Mesenchymal stem cell (in vitro differentiated cells and primary cell): ENCODE results near the gene SUCO.
A peak's percentile ranks its signal among the peaks of the same experiment; 100 is the strongest.

Experiments used
- DNase-seq: peaks from one replicate; pipeline ENCODE4 v3.0.0-alpha.2; 2013
- H2AFZ ChIP-seq: one replicate; pipeline ENCODE4 v1.6.1; 2013; ENCODE audit warnings: low read depth, mild to moderate bottlenecking, control low read depth, inconsistent platforms, low read length, moderate library complexity
- H2AK5ac ChIP-seq: 2 replicates; pipeline ENCODE4 v1.6.1; 2013; ENCODE audit warnings: low read length, moderate library complexity, mild to moderate bottlenecking, inconsistent platforms; ENCODE audit not compliant: severe bottlenecking
- H2BK120ac ChIP-seq: one replicate; pipeline ENCODE4 v1.6.1; 2013; ENCODE audit warnings: low read depth, mild to moderate bottlenecking, inconsistent platforms, low read length, moderate library complexity
- H2BK12ac ChIP-seq, 2 experiments: one replicate each; pipeline ENCODE4 v1.6.1; 2013; ENCODE audit warnings: inconsistent platforms in 2 of 2, low read length in 2 of 2, mild to moderate bottlenecking in 2 of 2, moderate library complexity in 2 of 2, control low read depth in 1 of 2
- H2BK15ac ChIP-seq: one replicate; pipeline ENCODE4 v1.6.1; 2013; ENCODE audit warnings: mild to moderate bottlenecking, low read depth, inconsistent platforms; ENCODE audit not compliant: poor library complexity, severe bottlenecking
- H2BK5ac ChIP-seq: 2 replicates; pipeline ENCODE4 v1.6.1; 2013; ENCODE audit warnings: low read depth, mild to moderate bottlenecking, low read length, control low read depth, inconsistent platforms; ENCODE audit not compliant: poor library complexity, severe bottlenecking
- H3K14ac ChIP-seq, 2 experiments: one replicate each; pipeline ENCODE4 v1.6.1; 2013; ENCODE audit warnings: inconsistent platforms in 2 of 2, low read length in 2 of 2, control low read depth in 1 of 2, mild to moderate bottlenecking in 1 of 2, moderate library complexity in 1 of 2
- H3K18ac ChIP-seq, 2 experiments: one replicate each; pipeline ENCODE4 v1.6.1; 2013; ENCODE audit warnings: inconsistent platforms in 2 of 2, low read length in 2 of 2, control low read depth in 1 of 2, low read depth in 1 of 2, mild to moderate bottlenecking in 1 of 2
- H3K23ac ChIP-seq, 2 experiments: one replicate each; pipeline ENCODE4 v1.6.1; 2013; ENCODE audit warnings: inconsistent platforms in 2 of 2, low read length in 2 of 2, mild to moderate bottlenecking in 2 of 2, moderate library complexity in 2 of 2, control low read depth in 1 of 2
- H3K27ac ChIP-seq: 2 replicates; pipeline ENCODE4 v1.5.1; 2013; ENCODE audit warnings: mild to moderate bottlenecking, moderate library complexity, low read length, control low read depth, inconsistent platforms; ENCODE audit not compliant: poor library complexity, severe bottlenecking
- H3K27me3 ChIP-seq, 2 experiments: 2 replicates each; pipeline versions ENCODE4 v1.6.1 to v1.7.0; 2013; ENCODE audit warnings: low read length in 2 of 2, mild to moderate bottlenecking in 2 of 2, moderate library complexity in 2 of 2, control low read depth in 1 of 2, inconsistent platforms in 1 of 2; ENCODE audit not compliant: control insufficient read depth in 1 of 2, insufficient read depth in 1 of 2
- H3K36me3 ChIP-seq, 2 experiments: 2 replicates each; pipeline versions ENCODE4 v1.6.1 to v1.7.0; 2013; ENCODE audit warnings: low read length in 2 of 2, control low read depth in 1 of 2, inconsistent platforms in 1 of 2, low read depth in 1 of 2, mild to moderate bottlenecking in 1 of 2; ENCODE audit not compliant: insufficient read depth in 2 of 2, control insufficient read depth in 1 of 2
- H3K4ac ChIP-seq, 2 experiments: one replicate each; pipeline ENCODE4 v1.6.1; 2013; ENCODE audit warnings: inconsistent platforms in 2 of 2, low read length in 2 of 2, mild to moderate bottlenecking in 2 of 2, moderate library complexity in 2 of 2, control low read depth in 1 of 2, low read depth in 1 of 2
- H3K4me1 ChIP-seq: 2 replicates; pipeline ENCODE4 v1.6.1; 2013; ENCODE audit warnings: low read depth, low read length, control low read depth; ENCODE audit not compliant: control insufficient read depth, insufficient read depth
- H3K4me2 ChIP-seq: 2 replicates; pipeline ENCODE4 v1.6.1; 2013; ENCODE audit warnings: low read length, mild to moderate bottlenecking, inconsistent platforms; ENCODE audit not compliant: poor library complexity, severe bottlenecking
- H3K4me3 ChIP-seq, 2 experiments: 2 replicates each; pipeline versions ENCODE4 v1.5.1 to v1.7.0; 2013; ENCODE audit warnings: low read length in 2 of 2, mild to moderate bottlenecking in 2 of 2, control low read depth in 1 of 2, low read depth in 1 of 2; ENCODE audit not compliant: insufficient read depth in 1 of 2
- H3K79me1 ChIP-seq: replicated peaks from 2 replicates; pipeline ENCODE4 v1.6.1; 2013; ENCODE audit warnings: mild to moderate bottlenecking, control low read depth, low read length, inconsistent platforms; ENCODE audit not compliant: poor library complexity, severe bottlenecking
- H3K9ac ChIP-seq: 2 replicates; pipeline ENCODE4 v1.7.0; 2013; ENCODE audit warnings: mild to moderate bottlenecking, low read length, moderate library complexity
- H3K9me3 ChIP-seq: 2 replicates; pipeline ENCODE4 v1.7.0; 2013; ENCODE audit warnings: mild to moderate bottlenecking, low read length; ENCODE audit not compliant: control insufficient read depth
- H4K8ac ChIP-seq: one replicate; pipeline ENCODE4 v1.6.1; 2013; ENCODE audit warnings: inconsistent platforms, mild to moderate bottlenecking, low read length, moderate library complexity
- H4K91ac ChIP-seq: one replicate; pipeline ENCODE4 v1.6.1; 2013; ENCODE audit warnings: mild to moderate bottlenecking, low read length, inconsistent platforms
- WGBS: methylation state at CpG from one replicate; pipeline ENCODE4 v1.1.7; 2013; ENCODE audit warnings: mixed read lengths; 5-methylcytosine and 5-hydroxymethylcytosine counted together

SUCO gene

GRCh38 chr1:172628401-172628800, 95.5 kb downstream of the SUCO start:
- no peaks in the 10 kb centered on the region for H3K36me3 ChIP-seq
- H3K27ac ChIP-seq = no peak overlapping the region
- no peak overlapping the region for H2BK15ac ChIP-seq
- H3K4me3 ChIP-seq = no peak overlapping the region
- H3K4ac ChIP-seq = no peak overlapping the region
- H2AK5ac ChIP-seq = no peak overlapping the region
- no peak overlapping the region for H2BK12ac ChIP-seq
- H3K4me1 ChIP-seq = peaks cover 3% of the 10 kb centered on the region
- no peak overlapping the region for H3K14ac ChIP-seq
- DNase-seq = peak; percentile 18
- H2BK120ac ChIP-seq = no peak overlapping the region
- no peak overlapping the region for H4K8ac ChIP-seq
- H3K18ac ChIP-seq = no peak overlapping the region
- peaks cover 2% of the 10 kb centered on the region for H3K9me3 ChIP-seq
- H4K91ac ChIP-seq = no peak overlapping the region
- no peak overlapping the region for H3K23ac ChIP-seq
- H2BK5ac ChIP-seq = no peak overlapping the region
- H3K79me1 ChIP-seq = no peaks in the 10 kb centered on the region
- no peak overlapping the region for H3K9ac ChIP-seq
- no peak overlapping the region for H2AFZ ChIP-seq
- 75% methylated on average over 3 of the region's 4 CpGs for WGBS
- H3K4me2 ChIP-seq = no peak overlapping the region
- no peaks in the 10 kb centered on the region for H3K27me3 ChIP-seq

DNA sequence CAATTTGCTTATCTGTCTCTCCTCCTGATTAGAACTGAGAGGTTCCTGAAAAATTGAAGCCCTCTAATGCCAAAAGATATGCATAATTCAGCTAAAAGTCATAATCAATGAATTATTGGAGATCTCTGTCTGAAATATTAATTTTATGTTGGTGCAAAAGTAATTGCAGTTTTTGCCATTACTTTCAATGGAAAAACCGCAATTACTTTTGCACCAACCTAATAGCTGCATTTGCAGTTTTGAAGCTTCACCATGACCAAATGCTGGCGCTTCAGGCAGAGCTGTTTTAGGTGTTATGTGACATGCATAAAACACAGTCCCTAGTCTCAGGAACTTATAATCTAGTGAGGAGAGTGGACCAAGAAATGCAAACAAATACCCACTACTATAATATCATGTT, 96.2 kb downstream of the SUCO start:
- Histone ChIP-seq H3K4me3 (no peak overlapping the region), H3K4ac (no peak overlapping the region), H2BK5ac (no peak overlapping the region), H3K4me2 (no peak overlapping the region), H2AK5ac (peak overlapping the region; percentile 99), H4K8ac (no peak overlapping the region), H3K14ac (no peak overlapping the region), H2AFZ (no peak overlapping the region), H3K9me3 (peaks cover 2% of the 10 kb centered on the region), H2BK12ac (no peak overlapping the region), H4K91ac (no peak overlapping the region), H3K27ac (no peak overlapping the region), H3K36me3 (no peaks in the 10 kb centered on the region), H3K79me1 (no peaks in the 10 kb centered on the region), H3K23ac (no peak overlapping the region), H2BK120ac (no peak overlapping the region), H3K18ac (no peak overlapping the region), H2BK15ac (no peak overlapping the region), H3K4me1 (peaks cover 3% of the 10 kb centered on the region), H3K9ac (no peak overlapping the region), H3K27me3 (no peaks in the 10 kb centered on the region)
- no peak for DNase-seq
- WGBS = 100% methylated on average over 2 of the region's 2 CpGs

- Histone ChIP-seq H3K27ac (peak overlapping the region; percentile 64), H3K14ac (no peak overlapping the region), H3K4me2 (no peak overlapping the region), H3K4me1 (peaks cover 3% of the 10 kb centered on the region), H4K8ac (no peak overlapping the region), H3K9me3 (peaks cover 2% of the 10 kb centered on the region), H2BK5ac (peak overlapping the region; percentile 61), H3K36me3 (no peaks in the 10 kb centered on the region), H2AK5ac (peak overlapping the region; percentile 99), H3K9ac (no peak overlapping the region), H3K23ac (no peak overlapping the region), H2BK120ac (no peak overlapping the region), H2AFZ (no peak overlapping the region), H2BK15ac (no peak overlapping the region), H3K4ac (no peak overlapping the region), H3K27me3 (no peaks in the 10 kb centered on the region), H3K79me1 (no peaks in the 10 kb centered on the region), H3K4me3 (no peak overlapping the region), H2BK12ac (no peak overlapping the region), H4K91ac (no peak overlapping the region), H3K18ac (no peak overlapping the region)
- no peak for DNase-seq
- WGBS = 100% methylated on average over 2 of the region's 2 CpGs
These were observed 96.7 kb downstream of the SUCO start for GRCh38 chr1:172629638-172630037.

DNA sequence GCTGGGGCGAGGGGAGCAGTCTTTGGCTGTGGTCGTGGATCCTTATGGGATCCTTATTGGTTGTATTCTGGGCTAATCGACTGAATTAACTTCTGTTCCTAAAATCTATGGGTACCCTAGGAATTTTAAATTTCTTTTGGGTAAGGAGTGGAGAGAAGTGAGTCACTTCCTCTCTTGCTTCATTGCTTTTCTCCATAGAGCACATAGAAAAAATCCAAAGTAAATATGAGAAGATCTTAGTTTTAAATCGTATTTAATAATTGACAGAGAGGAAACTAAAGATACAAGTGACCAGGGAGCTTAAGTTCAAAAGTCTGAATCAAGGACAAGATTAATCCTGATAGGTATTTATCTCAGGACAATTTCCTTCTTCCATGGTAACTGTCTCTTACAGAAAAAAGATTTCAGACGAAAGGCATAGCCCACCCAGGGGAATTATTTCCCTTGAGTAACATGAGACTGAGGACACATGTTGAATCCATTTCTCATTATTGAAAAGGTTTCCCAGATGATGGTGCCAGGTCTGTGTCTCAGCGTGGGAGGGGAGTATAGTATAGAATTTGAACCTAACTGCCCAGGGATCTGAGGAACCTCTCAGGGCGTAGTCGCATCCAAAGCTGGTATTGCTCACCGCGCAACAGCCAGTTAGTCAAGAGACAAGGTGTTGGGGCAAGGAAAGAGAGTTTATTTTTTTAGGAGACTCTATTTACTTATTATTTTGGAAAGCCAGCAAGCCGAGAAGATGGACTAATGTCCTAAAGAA, 97.3 kb downstream of the SUCO start:
- H3K9ac ChIP-seq = no peak overlapping the region
- peaks cover 3% of the 10 kb centered on the region for H3K4me1 ChIP-seq
- H3K4me3 ChIP-seq = no peak overlapping the region
- DNase-seq = no peak
- WGBS = 94% methylated on average over 8 of the region's 11 CpGs
- peak overlapping the region; percentile 64 for H3K27ac ChIP-seq
- H3K79me1 ChIP-seq = no peaks in the 10 kb centered on the region
- no peak overlapping the region for H2BK120ac ChIP-seq
- no peak overlapping the region for H3K23ac ChIP-seq
- peaks cover 2% of the 10 kb centered on the region for H3K9me3 ChIP-seq
- no peak overlapping the region for H3K18ac ChIP-seq
- no peak overlapping the region for H3K4ac ChIP-seq
- peak overlapping the region; percentile 61 for H2BK5ac ChIP-seq
- H4K8ac ChIP-seq = no peak overlapping the region
- H3K14ac ChIP-seq = no peak overlapping the region
- H2BK15ac ChIP-seq = no peak overlapping the region
- H3K27me3 ChIP-seq = no peaks in the 10 kb centered on the region
- H2BK12ac ChIP-seq = no peak overlapping the region
- H3K36me3 ChIP-seq = no peaks in the 10 kb centered on the region
- no peak overlapping the region for H4K91ac ChIP-seq
- H2AFZ ChIP-seq = no peak overlapping the region
- H2AK5ac ChIP-seq = no peak overlapping the region
- no peak overlapping the region for H3K4me2 ChIP-seq
